HG03139 (cell line): ENCODE measurements around the gene METTL2B.
"Not testable (repeated sequence)": the region's sequence is repeated elsewhere in the genome, so short reads cannot be mapped to it uniquely, and the experiment has no call there.

Experiments used
- ATAC-seq: cut with Tn5 transposase; IDR thresholded peaks from one replicate; pipeline ENCODE4 v1.9.1; 2021; ENCODE audit not compliant: unreplicated experiment

The METTL2B gene

GRCh38 chr7:128454808-128455542 is 21.6 kb upstream of the METTL2B start:
- ATAC-seq = no peak

DNA sequence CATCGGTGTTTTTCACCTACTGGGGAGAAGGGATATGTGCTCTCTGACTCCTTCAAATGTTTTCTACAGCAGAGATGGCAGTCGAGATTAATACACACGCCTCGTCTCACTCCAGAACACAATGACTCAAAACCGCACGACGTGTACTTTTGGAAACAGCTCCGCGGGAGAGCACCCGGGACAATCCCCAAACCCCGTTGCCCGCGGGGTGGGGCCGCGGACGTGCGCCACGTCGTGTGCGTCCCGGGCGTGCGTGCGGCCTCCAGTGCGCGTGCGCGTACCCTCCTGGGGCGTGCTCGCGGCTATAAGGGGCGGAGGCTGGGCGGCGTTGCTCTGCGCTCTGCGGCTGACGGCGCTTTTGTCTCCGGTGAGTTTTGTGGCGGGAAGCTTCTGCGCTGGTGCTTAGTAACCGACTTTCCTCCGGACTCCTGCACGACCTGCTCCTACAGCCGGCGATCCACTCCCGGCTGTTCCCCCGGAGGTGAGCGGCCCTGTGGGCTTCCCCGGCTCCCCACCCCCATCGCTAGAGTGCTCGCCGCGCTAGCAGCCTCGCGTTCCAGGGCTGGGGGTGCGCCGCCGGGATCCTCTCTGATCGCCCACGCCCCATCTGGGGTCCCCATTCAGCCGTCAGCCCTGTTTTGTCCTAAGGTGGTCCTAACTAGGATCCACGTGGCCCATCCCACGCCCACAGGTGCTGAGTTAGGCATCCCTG is 20.8 kb upstream of the METTL2B start, which contains the start of gene HILPDA:
Gene HILPDA (plus strand): TSS at position 336 of the 712 bp plus-strand sequence. CDS start 1,391 bp downstream, outside the sequence.
- peak; percentile 83 for ATAC-seq

GRCh38 chr7:128456255-128456725 is 20.3 kb upstream of the METTL2B start:
- ATAC-seq = peak; percentile 5

- not testable (repeated sequence) for ATAC-seq
Measured at GRCh38 chr7:128457385-128457784, 19.2 kb upstream of the METTL2B start.

- peak; percentile 12 for ATAC-seq
Measured at GRCh38 chr7:128458956-128459355, 17.6 kb upstream of the METTL2B start.

- peak; percentile 39 for ATAC-seq
Measured at GRCh38 chr7:128459394-128459878, 17.1 kb upstream of the METTL2B start.

DNA sequence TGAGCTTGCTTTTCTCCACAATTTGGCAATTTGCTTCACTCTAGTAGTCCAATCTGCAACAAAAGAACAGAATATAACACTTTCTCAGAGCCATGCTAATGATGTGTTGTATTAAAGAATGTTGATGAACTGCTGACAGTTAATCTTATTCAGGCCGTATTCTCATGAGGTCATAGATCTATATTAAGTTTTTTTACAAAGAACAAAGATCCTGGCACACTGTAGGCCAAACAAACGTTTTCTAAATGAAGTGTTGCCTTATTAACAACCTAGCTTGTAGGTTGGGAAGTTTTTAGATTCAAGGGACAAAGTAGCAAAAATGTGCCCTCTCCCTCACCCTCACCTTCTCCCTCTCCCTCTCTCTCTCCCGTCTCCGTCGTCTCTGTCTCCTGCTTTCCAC is 14.1 kb upstream of the METTL2B start:
- no peak for ATAC-seq

DNA sequence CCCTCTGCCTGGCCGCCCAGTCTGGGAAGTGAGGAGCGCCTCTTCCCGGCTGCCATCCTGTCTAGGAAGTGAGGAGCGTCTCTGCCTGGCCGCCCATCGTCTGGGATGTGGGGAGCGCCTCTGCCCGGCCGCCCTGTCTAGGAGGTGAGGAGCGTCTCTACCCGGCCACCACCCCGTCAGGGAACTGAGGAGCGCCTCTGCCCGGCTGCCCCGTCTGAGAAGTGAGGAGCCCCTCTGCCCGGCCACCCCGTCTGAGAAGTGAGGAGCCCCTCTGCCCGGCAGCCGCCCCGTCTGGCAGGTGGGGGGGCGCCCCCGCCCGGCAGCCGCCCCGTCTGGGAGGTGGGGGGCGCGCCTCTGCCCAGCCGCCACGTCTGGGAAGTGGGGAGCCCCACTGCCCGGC is 13.2 kb upstream of the METTL2B start:
- ATAC-seq = not testable (repeated sequence)

DNA sequence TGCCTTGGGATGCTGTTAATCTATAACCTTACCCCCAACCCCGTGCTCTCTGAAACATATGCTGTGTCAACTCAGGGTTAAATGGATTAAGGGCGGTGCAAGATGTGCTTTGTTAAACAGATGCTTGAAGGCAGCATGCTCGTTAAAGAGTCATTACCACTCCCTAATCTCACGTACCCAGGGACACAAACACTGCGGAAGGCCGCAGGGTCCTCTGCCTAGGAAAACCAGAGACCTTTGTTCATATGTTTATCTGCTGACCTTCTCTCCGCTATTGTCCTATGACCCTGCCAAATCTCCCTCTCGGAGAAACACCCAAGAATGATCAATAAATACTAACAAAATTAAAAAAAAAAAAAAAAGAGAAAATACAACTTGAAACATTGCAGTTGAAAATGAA is 12.6 kb upstream of the METTL2B start:
- ATAC-seq = not testable (repeated sequence)

DNA sequence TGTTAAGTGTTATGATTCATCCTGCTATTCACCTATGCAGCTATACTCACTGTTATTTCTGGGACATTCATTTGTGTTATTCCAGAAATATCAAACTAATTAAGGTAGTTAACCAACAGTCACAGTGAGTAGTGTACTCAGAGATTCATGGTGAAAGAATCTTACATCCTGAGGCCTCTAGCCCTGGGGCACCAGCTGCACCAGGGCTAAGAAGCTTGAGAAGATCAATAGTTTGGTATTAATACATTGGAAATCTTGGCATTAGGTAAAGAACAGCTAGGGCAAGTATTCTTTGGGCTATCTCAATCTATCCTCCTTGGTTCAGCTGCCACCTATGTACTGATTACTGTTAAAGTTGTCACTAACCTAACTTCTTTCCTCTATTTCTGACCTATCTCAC is 9.7 kb upstream of the METTL2B start:
- not testable (repeated sequence) for ATAC-seq

DNA sequence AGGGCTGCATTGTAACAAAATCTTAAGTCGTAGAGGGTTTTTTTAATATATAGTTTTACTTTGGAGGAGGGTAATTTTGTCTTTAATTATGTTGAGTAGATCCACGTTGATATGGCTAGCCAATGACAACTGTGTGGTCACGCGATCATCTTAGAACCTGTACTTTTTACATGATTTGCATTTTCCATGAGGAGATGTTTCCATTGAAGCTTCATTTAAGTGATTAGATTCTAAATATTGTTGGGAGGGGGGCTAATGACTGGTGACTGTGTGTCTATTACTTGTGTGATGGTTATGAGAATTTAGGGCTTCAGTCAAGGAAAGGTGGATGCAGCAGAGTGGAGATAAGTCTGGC is 765 bp downstream of the METTL2B start:
- not testable (repeated sequence) for ATAC-seq

DNA sequence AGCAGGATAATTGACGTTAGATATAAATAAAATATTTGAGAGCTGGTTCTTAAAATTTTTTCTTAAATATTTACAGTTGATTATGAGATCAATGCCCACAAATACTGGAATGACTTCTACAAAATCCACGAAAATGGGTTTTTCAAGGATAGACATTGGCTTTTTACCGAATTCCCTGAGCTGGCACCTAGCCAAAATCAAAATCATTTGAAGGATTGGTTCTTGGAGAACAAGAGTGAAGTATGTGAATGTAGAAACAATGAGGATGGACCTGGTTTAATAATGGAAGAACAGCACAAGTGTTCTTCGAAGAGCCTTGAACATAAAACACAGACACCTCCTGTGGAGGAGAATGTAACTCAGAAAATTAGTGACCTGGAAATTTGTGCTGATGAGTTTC is 2.5 kb downstream of the METTL2B start:
- ATAC-seq = not testable (repeated sequence)

DNA sequence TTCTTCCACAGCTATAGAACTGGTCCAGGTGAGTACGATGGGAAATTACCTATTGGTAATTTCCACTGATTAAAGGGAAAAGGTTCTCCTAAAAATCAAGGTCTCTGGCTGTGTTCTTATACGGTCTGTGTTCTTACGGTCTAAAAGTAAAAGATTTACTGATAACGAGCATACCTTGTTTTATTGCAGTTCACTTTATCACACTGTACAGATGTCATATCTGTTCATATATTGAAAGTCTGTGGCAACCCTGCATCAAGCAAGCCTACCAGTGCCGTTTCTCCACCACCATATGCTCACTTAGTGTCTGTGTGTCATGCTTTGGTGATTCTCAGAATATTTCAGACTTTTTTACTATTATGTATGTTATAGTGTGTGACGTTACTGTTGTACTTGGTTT is 11.6 kb downstream of the METTL2B start:
- not testable (repeated sequence) for ATAC-seq

DNA sequence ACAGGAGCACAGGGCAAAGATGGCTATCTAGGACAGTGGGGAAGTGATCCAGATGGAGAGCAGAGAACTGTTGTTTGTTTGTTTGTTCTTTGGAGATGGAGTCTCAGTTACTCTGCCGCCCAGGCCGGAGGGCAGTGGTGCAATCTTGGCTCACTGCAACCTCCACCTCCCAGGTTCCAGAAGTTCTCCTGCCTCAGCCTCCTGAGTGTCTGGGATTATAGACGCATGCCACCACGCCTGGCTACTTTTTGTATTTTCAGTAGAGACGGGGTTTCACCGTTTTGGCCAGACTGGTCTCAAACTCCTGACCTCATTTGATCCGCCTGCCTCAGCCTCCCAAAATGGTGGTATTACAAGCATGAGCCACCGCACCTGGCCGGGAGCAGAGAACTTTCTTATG is 20.9 kb downstream of the METTL2B start:
- no peak for ATAC-seq

DNA sequence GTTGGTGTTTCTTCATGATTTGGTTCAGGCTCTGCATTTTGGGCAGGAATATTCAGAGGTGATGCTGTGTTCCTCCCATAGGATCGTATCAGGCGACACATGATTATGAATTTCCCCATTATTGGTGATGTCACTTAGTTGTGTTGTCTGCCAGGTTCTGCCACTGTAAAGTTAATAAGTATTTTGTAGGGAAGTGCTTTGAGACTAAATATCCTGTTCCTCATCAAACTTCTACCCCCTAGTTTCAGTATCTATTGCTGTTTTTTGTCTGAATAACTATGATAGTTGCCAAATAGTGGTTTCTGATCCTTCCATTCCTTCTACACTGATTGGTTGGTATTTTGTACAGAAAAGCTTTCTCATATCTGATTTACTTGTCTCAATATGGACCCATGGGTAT is 28.9 kb downstream of the METTL2B start:
- not testable (repeated sequence) for ATAC-seq

DNA sequence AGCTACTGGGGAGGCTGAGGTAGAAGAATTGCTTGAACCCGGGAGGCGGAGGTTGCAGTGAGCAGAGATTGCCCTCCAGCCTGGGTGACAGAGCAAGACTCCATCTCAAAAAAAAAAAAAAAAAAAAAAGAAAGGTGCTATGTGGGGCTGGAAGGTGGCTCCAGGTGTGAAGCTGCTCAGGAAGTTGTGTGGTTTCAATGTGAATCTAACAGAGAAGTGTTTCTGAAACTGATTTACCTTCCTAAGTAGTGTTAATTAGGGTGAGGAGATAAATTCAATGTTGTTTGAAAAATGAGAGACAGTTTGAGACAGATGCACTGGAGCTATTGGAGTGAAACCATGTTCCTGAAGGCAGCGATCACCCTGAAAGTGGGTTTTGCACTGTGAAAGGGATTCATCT is 30.3 kb downstream of the METTL2B start:
- peak; percentile 43 for ATAC-seq

DNA sequence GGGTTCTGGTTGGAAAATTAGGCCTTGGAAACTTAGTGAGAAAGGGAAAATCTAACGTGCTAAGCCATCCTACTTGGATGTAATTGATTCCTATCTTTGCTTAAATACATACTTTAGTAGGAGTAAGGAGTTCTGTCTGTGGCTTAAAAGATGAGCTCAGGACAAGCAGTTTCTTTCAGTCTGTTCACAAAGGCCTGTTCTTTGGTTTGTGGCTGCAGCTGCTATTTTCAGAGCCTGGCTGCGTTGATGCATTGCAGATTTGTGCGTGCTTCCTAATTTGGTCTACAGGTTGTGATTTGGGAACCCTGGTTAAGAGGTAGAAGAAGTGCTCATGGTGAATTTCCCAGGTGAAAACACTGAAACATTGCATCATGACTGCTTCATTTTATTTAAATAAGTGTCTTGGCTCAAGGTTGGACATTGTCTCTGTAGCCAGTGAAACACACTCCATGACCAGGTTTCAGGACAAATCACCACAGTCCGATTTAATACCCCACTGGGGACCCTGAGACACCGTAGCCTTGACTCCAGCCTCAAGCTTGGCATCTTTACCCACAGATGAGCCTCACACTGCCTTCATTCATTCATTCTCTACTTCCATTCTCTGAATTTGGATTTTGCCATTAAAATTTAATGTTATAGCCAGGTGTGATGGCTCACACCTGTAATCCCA is 30.9 kb downstream of the METTL2B start:
- peak; percentile 48 for ATAC-seq

DNA sequence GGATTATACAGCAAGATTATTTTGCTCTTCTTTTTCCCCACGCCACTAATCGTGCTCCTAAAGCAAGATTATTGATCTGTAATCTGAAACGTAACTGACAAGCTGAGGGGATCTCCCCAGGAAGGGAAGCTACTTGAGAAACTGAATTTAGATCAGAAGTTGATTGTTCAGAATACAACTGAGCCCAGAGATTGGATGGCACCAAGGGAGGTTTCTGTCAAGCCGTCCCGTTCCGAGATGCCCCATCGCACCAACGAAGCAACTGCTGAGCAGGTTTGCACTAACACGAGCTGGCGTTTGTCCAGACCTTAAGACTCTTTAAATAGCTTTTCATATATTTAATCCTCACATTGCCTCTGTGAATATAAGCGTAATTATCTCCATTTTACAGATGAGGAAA is 35.1 kb downstream of the METTL2B start:
- not testable (repeated sequence) for ATAC-seq

DNA sequence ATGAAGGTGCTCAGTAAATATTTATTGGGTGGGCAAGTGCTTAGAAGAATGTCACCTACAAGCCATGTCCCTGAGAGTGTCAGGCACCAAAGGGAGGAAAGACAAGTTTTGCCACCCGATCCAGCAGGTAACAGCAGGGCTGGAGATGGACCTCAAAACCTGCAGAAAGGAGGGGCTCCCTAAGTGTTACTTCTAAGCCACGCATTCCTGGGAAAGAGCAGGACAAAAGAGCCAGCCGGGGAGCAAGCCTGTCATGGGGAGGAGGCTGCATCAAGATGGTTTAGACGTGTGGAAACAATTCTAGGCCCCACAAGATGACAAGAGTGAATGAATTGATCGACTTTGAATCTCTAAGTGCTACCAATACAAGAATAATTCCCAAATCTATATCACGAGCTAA is 38.7 kb downstream of the METTL2B start:
- not testable (repeated sequence) for ATAC-seq

DNA sequence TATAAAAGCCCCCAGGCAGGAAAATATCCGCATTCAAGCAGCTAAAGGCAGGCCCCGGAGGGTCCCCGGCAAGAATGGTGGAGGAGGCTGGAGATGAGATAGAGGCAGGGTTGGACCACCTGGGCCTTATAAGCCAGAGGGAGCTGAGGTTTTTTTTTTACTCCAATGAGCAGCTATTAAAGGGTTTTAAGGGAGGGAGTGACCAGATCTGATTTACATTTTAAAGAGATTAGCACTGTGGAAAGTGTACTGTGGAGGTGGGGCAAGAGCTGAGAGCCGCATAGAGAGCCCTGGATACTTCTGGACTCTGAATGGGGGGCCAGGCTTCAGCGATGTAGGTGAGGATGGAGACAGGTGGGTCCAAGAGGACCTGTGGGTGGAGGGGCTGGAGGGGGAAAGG is 40.5 kb downstream of the METTL2B start:
- not testable (repeated sequence) for ATAC-seq

DNA sequence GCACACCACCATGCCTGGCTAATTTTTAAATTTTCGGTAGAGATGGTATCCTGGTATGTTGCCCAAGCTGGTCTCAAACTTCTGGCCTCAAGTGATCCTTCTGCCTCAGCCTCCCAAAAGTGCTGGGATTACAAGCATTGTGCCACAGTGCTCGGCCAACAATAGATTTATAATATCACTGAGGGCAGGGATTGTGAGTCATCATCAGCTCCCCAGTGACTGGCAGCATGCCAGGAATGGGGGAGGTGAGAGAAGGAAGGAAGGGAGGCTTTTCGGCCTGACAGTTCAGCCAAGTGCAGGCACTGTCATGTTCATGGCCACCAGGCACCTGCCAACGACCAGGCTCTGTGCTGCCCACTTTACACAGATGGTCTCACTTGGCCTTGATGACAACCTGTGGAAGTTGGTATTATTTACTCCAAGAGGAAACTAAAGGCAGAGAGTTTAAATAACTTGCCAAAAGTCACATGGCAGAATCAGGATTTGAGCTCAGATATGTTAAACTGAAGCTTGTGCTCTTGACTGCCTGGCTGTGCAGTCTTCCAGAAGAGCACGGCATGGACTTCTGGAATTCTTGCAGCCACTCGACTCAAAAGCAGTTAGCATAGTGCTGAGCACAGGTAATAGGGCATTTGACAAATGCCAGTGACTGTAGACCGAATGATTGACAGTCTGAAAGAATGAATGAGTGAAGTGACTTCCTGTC is 46.8 kb downstream of the METTL2B start:
- not testable (repeated sequence) for ATAC-seq
